Liver (tissue), 9 donors: ENCODE measurements around the gene REEP3. TPM values are rescaled to one million over a fixed set of nuclear protein-coding genes. Genes with fewer than 3 reads are reported as not detected.

ENCODE experiments used
- DNase-seq: peaks from one replicate; pipeline ENCODE4 v3.0.0-alpha.2; 2017; ENCODE audit warnings: low spot score
- H3K27ac ChIP-seq, 2 donors: one replicate each; pipeline ENCODE4 v1.7.0; 2013; ENCODE audit warnings: inconsistent platforms in 2 of 2, low read length in 2 of 2, control low read depth in 1 of 2, low read depth in 1 of 2, mild to moderate bottlenecking in 1 of 2
- H3K27me3 ChIP-seq, 4 donors: one replicate each; pipeline versions ENCODE4 v1.6.1 to v1.7.0; 2013; ENCODE audit warnings: low read length in 3 of 4, inconsistent platforms in 1 of 4, mild to moderate bottlenecking in 1 of 4, moderate library complexity in 1 of 4; ENCODE audit not compliant: control insufficient read depth in 4 of 4, insufficient read depth in 4 of 4
- H3K36me3 ChIP-seq, 4 donors: one replicate each; pipeline versions ENCODE4 v1.6.1 to v1.7.0; 2013; ENCODE audit warnings: low read length in 3 of 4, mild to moderate bottlenecking in 3 of 4, low read depth in 1 of 4, moderate library complexity in 1 of 4; ENCODE audit not compliant: control insufficient read depth in 4 of 4, insufficient read depth in 3 of 4
- H3K4me1 ChIP-seq, 4 donors: one replicate each; pipeline versions ENCODE4 v1.6.1 to v1.7.0; 2013; ENCODE audit warnings: low read length in 3 of 4, mild to moderate bottlenecking in 3 of 4, moderate library complexity in 1 of 4; ENCODE audit not compliant: control insufficient read depth in 4 of 4, insufficient read depth in 4 of 4
- H3K4me3 ChIP-seq, 3 donors: one replicate each; pipeline versions ENCODE4 v1.6.1 to v1.7.0; 2013; ENCODE audit warnings: low read length in 3 of 3, control low read depth in 1 of 3, low read depth in 1 of 3, mild to moderate bottlenecking in 1 of 3
- H3K9ac ChIP-seq, 2 donors: one replicate each; pipeline ENCODE4 v1.7.0; 2013; ENCODE audit warnings: low read length in 2 of 2, mild to moderate bottlenecking in 2 of 2, moderate library complexity in 2 of 2, control low read depth in 1 of 2, low read depth in 1 of 2
- H3K9me3 ChIP-seq, 4 donors: one replicate each; pipeline versions ENCODE4 v1.6.1 to v1.7.0; 2013; ENCODE audit warnings: low read length in 3 of 4; ENCODE audit not compliant: control insufficient read depth in 4 of 4
- CTCF ChIP-seq: fragments of 150-350 bp; IDR thresholded peaks from 2 replicates; pipeline ENCODE4 v1.5.1; 2017; ENCODE audit warnings: improper control_type of control experiment, low read depth, low read length; ENCODE audit not compliant: missing input control
- FOXA1 ChIP-seq: IDR thresholded peaks from 2 replicates; pipeline ENCODE4 v1.6.1; 2016; ENCODE audit warnings: antibody characterized with exemption
- HNF4G ChIP-seq: IDR thresholded peaks from 2 replicates; pipeline ENCODE4 v1.6.1; 2016; ENCODE audit warnings: antibody characterized with exemption
- MAX ChIP-seq: IDR thresholded peaks from 2 replicates; pipeline ENCODE4 v1.6.1; 2016; ENCODE audit warnings: antibody characterized with exemption
- NR2F2 ChIP-seq: IDR thresholded peaks from 2 replicates; pipeline ENCODE4 v1.6.1; 2016; ENCODE audit warnings: antibody characterized with exemption
- RXRA ChIP-seq, 2 donors: IDR thresholded peaks; 2 replicates each; pipeline ENCODE4 v1.6.1; 2017 to 2018; ENCODE audit warnings: antibody characterized with exemption in 2 of 2, mild to moderate bottlenecking in 1 of 2
- SP1 ChIP-seq: IDR thresholded peaks from 2 replicates; pipeline ENCODE4 v1.6.1; 2018; ENCODE audit warnings: antibody characterized with exemption, mild to moderate bottlenecking
- YY1 ChIP-seq: IDR thresholded peaks from 2 replicates; pipeline ENCODE4 v1.6.1; 2016; ENCODE audit warnings: antibody characterized with exemption, mild to moderate bottlenecking
- WGBS: extraction: QIAGEN DNeasy Blood & Tissue Kit; methylation state at CpG from one replicate; pipeline ENCODE4 v1.1.7; 2013; 5-methylcytosine and 5-hydroxymethylcytosine counted together
- polyA plus RNA-seq, 2 donors: library from polyadenylated mRNA; stranded (reverse) in 1 of 2; unstranded in 1 of 2; fragments of 200-250 nt in 1 of 2; fragments of >200 nt in 1 of 2; fragmentation: Nextera tagmentation in 1 of 2; extraction: Ambion mirVana in 1 of 2; gene quantifications; one replicate each; pipeline versions ENCODE4 v1.2.1 to v1.2.3, GENCODE V29; 2013 to 2015
- total RNA-seq, 2 donors: library from RNA; depleted of rRNA; stranded (reverse); fragments of >200 nt; gene quantifications; one replicate each; pipeline ENCODE4 v1.2.3, GENCODE V29; 2014
- TF ChIP-seq, protein P1 (sequence below): IDR thresholded peaks from 2 replicates; pipeline ENCODE4 v1.6.1; 2016; ENCODE audit warnings: antibody characterized with exemption, mild to moderate bottlenecking
- TF ChIP-seq, protein P2 (sequence below): IDR thresholded peaks from 2 replicates; pipeline ENCODE4 v1.6.1; 2016; ENCODE audit warnings: antibody characterized with exemption
- TF ChIP-seq, protein P3 (sequence below): IDR thresholded peaks from 2 replicates; pipeline ENCODE4 v1.6.1; 2016; ENCODE audit warnings: antibody characterized with exemption
- donor health status: healthy.
- donor health status: healthy.
- donor health status: healthy.
- donor health status: healthy.
- donor health status: healthy.

Gene REEP3
- total and polyA plus RNA-seq, 4 donors, result 7.9 to 26.9 (median 18.2) TPM

DNA sequence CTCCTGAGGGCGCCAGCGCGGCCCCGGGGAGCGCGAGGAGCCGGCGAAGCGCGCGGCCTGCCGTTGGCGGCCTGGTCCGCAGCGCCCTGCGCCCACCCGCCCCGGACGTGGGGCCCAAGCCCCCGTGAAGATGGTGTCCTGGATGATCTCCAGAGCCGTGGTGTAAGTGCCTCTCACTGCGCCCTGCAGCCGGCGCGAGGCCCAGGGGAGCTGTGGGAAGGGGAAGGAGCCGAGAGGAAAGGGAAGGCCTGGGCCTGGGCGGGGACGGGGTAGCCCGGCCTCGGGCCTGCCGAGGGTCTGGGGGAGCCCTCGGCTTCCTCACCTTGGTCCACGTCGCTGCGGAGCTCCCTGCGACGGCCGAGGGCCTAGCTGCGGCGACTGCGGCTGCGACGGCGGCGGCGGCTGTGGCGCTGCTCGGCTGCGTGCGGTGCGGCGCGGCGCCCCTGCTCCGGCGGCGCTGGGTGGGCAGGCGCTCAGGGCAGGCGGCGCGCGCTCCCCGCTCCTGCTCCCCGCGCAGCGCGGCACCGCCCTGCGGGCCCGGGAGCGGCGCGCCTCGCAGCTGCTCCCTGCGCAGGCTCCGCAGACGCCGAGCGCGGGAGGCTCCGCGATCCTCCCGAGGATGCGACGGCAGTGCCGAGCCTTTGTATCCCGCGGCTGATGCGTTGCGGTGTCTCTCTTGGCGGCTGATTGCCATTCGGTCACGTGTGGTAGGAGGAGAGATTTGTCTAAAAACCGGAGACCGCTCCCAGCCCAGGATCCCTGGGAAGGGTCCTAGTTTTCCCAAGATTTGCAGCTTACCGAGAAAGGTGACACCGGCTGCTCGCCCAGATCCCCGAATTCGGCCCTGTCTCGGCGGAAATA is 445 bp downstream of the REEP3 start:
- TF ChIP-seq SP1 (no peak), RXRA (IDR thresholded peaks at IDR 0.05) (no peak), NR2F2 (no peak), CTCF (no peak), HNF4G (no peak), MAX (no peak), YY1 (no peak)
- TF ChIP-seq, protein P1, sequence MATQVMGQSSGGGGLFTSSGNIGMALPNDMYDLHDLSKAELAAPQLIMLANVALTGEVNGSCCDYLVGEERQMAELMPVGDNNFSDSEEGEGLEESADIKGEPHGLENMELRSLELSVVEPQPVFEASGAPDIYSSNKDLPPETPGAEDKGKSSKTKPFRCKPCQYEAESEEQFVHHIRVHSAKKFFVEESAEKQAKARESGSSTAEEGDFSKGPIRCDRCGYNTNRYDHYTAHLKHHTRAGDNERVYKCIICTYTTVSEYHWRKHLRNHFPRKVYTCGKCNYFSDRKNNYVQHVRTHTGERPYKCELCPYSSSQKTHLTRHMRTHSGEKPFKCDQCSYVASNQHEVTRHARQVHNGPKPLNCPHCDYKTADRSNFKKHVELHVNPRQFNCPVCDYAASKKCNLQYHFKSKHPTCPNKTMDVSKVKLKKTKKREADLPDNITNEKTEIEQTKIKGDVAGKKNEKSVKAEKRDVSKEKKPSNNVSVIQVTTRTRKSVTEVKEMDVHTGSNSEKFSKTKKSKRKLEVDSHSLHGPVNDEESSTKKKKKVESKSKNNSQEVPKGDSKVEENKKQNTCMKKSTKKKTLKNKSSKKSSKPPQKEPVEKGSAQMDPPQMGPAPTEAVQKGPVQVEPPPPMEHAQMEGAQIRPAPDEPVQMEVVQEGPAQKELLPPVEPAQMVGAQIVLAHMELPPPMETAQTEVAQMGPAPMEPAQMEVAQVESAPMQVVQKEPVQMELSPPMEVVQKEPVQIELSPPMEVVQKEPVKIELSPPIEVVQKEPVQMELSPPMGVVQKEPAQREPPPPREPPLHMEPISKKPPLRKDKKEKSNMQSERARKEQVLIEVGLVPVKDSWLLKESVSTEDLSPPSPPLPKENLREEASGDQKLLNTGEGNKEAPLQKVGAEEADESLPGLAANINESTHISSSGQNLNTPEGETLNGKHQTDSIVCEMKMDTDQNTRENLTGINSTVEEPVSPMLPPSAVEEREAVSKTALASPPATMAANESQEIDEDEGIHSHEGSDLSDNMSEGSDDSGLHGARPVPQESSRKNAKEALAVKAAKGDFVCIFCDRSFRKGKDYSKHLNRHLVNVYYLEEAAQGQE, result no peak
- TF ChIP-seq, protein P2, sequence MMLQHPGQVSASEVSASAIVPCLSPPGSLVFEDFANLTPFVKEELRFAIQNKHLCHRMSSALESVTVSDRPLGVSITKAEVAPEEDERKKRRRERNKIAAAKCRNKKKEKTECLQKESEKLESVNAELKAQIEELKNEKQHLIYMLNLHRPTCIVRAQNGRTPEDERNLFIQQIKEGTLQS, result no peak
- WGBS, result under 1% methylated on average over 102 of the region's 102 CpGs
- Histone ChIP-seq H3K9me3 (peaks cover 0 to 2% (median 0%) of the 10 kb centered on the region in 4 donors), H3K4me3 (peak overlapping the region; percentile 91 to 95 (median 92)), H3K4me1 (peaks cover 0 to 9% (median 6%) of the 10 kb centered on the region in 4 donors), H3K36me3 (no peaks in the 10 kb centered on the region), H3K27ac (peak overlapping the region; percentile 97), H3K9ac (peak overlapping the region; percentile 87 to 95), H3K27me3 (no peaks in the 10 kb centered on the region)
- DNase-seq, result peak; percentile 76

DNA sequence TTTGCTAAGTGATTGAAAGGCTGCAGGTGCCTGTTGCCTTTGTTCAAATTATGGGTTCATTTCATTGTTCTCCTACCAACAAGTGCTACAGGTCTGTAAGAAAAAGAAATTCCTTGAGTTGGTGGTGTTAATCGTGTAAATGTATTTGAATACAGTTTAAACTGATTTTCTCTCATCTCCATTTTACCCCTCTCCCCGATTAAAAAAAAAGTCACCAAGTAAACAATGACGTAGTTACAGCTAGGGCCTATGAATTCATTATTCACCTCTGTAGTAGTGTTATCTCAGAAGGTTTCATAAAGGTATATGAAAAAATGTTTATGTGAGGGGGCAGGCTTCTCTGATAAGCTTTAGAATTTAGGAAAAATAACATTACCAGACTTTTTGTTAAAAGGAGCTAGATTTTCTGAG is 1.1 kb downstream of the REEP3 start:
- Histone ChIP-seq H3K36me3 (no peaks in the 10 kb centered on the region), H3K27me3 (no peaks in the 10 kb centered on the region), H3K4me3 (peak overlapping the region; percentile 91 to 95 (median 92)), H3K9ac (peak overlapping the region; percentile 87 to 95), H3K27ac (peak overlapping the region; percentile 97), H3K9me3 (peaks cover 0 to 2% (median 0%) of the 10 kb centered on the region in 4 donors), H3K4me1 (peaks cover 0 to 9% (median 4%) of the 10 kb centered on the region in 4 donors)
- TF ChIP-seq HNF4G (no peak), FOXA1 (no peak)
- TF ChIP-seq, protein P3, sequence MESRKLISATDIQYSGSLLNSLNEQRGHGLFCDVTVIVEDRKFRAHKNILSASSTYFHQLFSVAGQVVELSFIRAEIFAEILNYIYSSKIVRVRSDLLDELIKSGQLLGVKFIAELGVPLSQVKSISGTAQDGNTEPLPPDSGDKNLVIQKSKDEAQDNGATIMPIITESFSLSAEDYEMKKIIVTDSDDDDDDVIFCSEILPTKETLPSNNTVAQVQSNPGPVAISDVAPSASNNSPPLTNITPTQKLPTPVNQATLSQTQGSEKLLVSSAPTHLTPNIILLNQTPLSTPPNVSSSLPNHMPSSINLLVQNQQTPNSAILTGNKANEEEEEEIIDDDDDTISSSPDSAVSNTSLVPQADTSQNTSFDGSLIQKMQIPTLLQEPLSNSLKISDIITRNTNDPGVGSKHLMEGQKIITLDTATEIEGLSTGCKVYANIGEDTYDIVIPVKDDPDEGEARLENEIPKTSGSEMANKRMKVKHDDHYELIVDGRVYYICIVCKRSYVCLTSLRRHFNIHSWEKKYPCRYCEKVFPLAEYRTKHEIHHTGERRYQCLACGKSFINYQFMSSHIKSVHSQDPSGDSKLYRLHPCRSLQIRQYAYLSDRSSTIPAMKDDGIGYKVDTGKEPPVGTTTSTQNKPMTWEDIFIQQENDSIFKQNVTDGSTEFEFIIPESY, result no peak
- WGBS, result 4% methylated on average over 3 of the region's 3 CpGs
- no peak for DNase-seq
